Common myeloid progenitor, CD34-positive (primary cell): ENCODE measurements around the gene UBL5.

Source experiments
- CTCF ChIA-PET: fragments of 350-600 bp; sonication (Branson Sonifier 250); formaldehyde crosslinking; loops from one replicate; lab custom pipeline; 2021; ENCODE audit warnings: antibody characterized with exemption; lab: Charles Lee
- POLR2A ChIA-PET: fragments of 350-600 bp; sonication (Branson Sonifier 250); formaldehyde crosslinking; loops from one replicate; lab custom pipeline; 2021; ENCODE audit warnings: antibody characterized with exemption; lab: Charles Lee
- DNase-seq, 3 donors: peaks; one replicate each; pipeline versions ENCODE4 v3.0.0 to v3.0.0-alpha.2; 2013
- H3K27ac ChIP-seq, 2 experiments: 1 replicate in 1 of 2; 2 replicates in 1 of 2; pipeline ENCODE4 v1.7.0; 2013; ENCODE audit warnings: inconsistent platforms in 2 of 2, low read length in 2 of 2, mild to moderate bottlenecking in 2 of 2, low read depth in 1 of 2, moderate library complexity in 1 of 2; ENCODE audit not compliant: severe bottlenecking in 2 of 2, insufficient read depth in 1 of 2, poor library complexity in 1 of 2
- H3K27me3 ChIP-seq, 5 experiments: replicated peaks in 2 of 5; 1 replicate in 3 of 5; 2 replicates in 2 of 5; pipeline versions ENCODE4 v1.6.1 to v1.7.0; 2013; ENCODE audit warnings: low read length in 4 of 5, mild to moderate bottlenecking in 2 of 5, moderate library complexity in 2 of 5, inconsistent platforms in 1 of 5; ENCODE audit not compliant: insufficient read depth in 5 of 5, control insufficient read depth in 4 of 5
- H3K36me3 ChIP-seq, 4 experiments: 1 replicate in 2 of 4; 2 replicates in 2 of 4; pipeline versions ENCODE4 v1.6.1 to v1.7.0; 2013; ENCODE audit warnings: low read length in 3 of 4, control low read depth in 1 of 4, mild to moderate bottlenecking in 1 of 4; ENCODE audit not compliant: control insufficient read depth in 4 of 4, insufficient read depth in 4 of 4
- H3K4me1 ChIP-seq, 4 experiments: 1 replicate in 3 of 4; 2 replicates in 1 of 4; pipeline versions ENCODE4 v1.6.1 to v1.7.1; 2013; ENCODE audit warnings: low read length in 3 of 4, mild to moderate bottlenecking in 3 of 4, control low read depth in 1 of 4, inconsistent platforms in 1 of 4, moderate library complexity in 1 of 4; ENCODE audit not compliant: control insufficient read depth in 4 of 4, insufficient read depth in 4 of 4; ENCODE audit errors: control extremely low read depth in 1 of 4
- H3K4me3 ChIP-seq, 7 experiments: 1 replicate in 4 of 7; 2 replicates in 3 of 7; pipeline versions ENCODE4 v1.5.1 to v1.7.0; 2013; ENCODE audit warnings: mild to moderate bottlenecking in 7 of 7, low read length in 6 of 7, moderate library complexity in 6 of 7, inconsistent platforms in 2 of 7, low read depth in 2 of 7, control low read depth in 1 of 7; ENCODE audit not compliant: insufficient read depth in 4 of 7, control insufficient read depth in 1 of 7; ENCODE audit errors: extremely low read depth in 1 of 7
- H3K9me3 ChIP-seq, 5 experiments: 1 replicate in 4 of 5; 2 replicates in 1 of 5; pipeline versions ENCODE4 v1.6.1 to v1.7.1; 2013; ENCODE audit warnings: low read length in 4 of 5, mild to moderate bottlenecking in 2 of 5, inconsistent platforms in 1 of 5, low read depth in 1 of 5, moderate library complexity in 1 of 5; ENCODE audit not compliant: control insufficient read depth in 4 of 5, insufficient read depth in 2 of 5; ENCODE audit errors: control extremely low read depth in 1 of 5
- WGBS: methylation state at CpG from one replicate; pipeline ENCODE4 v1.1.5; 2013; ENCODE audit not compliant: insufficient coverage; 5-methylcytosine and 5-hydroxymethylcytosine counted together

UBL5 gene

GRCh38 chr19:9865732-9866501 lies 38.2 kb downstream of the UBL5 start:
- ChIA-PET CTCF (no interaction called here), POLR2A (no interaction called here)
- Histone ChIP-seq H3K27ac (no peak overlapping the region), H3K4me3 (no peak overlapping the region), H3K9me3 (no peaks in the 10 kb centered on the region), H3K27me3 (no peaks in the 10 kb centered on the region), H3K36me3 (no peaks in the 10 kb centered on the region), H3K4me1 (no peaks in the 10 kb centered on the region)
- no peak for DNase-seq
- WGBS: 100% methylated on average over 8 of the region's 16 CpGs

- POLR2A ChIA-PET: no interaction called here
- Histone ChIP-seq H3K4me1 (no peaks in the 10 kb centered on the region), H3K36me3 (no peaks in the 10 kb centered on the region), H3K9me3 (no peaks in the 10 kb centered on the region), H3K4me3 (no peak overlapping the region), H3K27me3 (no peaks in the 10 kb centered on the region), H3K27ac (no peak overlapping the region)
- CTCF ChIA-PET: interaction anchor here (0.6 kb wide), 1 partner anchor 163 kb away, joined by 4 read pairs; no protein-coding TSS in a partner anchor
- DNase-seq: no peak
- WGBS: 98% methylated on average over 5 of the region's 7 CpGs
These were observed 41.4 kb downstream of the UBL5 start for GRCh38 chr19:9868983-9869617.

GRCh38 chr19:9871626-9872338 lies 44.1 kb downstream of the UBL5 start:
- H3K9me3 ChIP-seq: no peaks in the 10 kb centered on the region
- no peak for DNase-seq
- no peaks in the 10 kb centered on the region for H3K4me1 ChIP-seq
- WGBS: 81% methylated on average over 13 of the region's 16 CpGs
- H3K27me3 ChIP-seq: no peaks in the 10 kb centered on the region
- CTCF ChIA-PET: interaction anchor here (1.1 to 1.3 kb wide), 2 partner anchors 10 kb away, joined by 3 read pairs; no protein-coding TSS in a partner anchor
- H3K27ac ChIP-seq: no peak overlapping the region
- POLR2A ChIA-PET: no interaction called here
- no peak overlapping the region for H3K4me3 ChIP-seq
- no peaks in the 10 kb centered on the region for H3K36me3 ChIP-seq

GRCh38 chr19:9872618-9873242 lies 45.0 kb downstream of the UBL5 start:
- CTCF ChIA-PET: interaction anchor here (1.3 kb wide), 1 partner anchor 9 kb away, joined by 3 read pairs; no protein-coding TSS in a partner anchor

GRCh38 chr19:9875031-9875627 lies 47.4 kb downstream of the UBL5 start:
- ChIA-PET CTCF (no interaction called here), POLR2A (no interaction called here)
- no peak overlapping the region for H3K27ac ChIP-seq
- H3K4me1 ChIP-seq: no peaks in the 10 kb centered on the region
- no peaks in the 10 kb centered on the region for H3K36me3 ChIP-seq
- H3K27me3 ChIP-seq: no peaks in the 10 kb centered on the region
- H3K4me3 ChIP-seq: no peak overlapping the region
- WGBS: 64% methylated on average over 8 of the region's 13 CpGs
- peaks cover 0 to 2% (median 0%) of the 10 kb centered on the region in 5 experiments for H3K9me3 ChIP-seq
- DNase-seq: no peak

More at GRCh38 chr19:9872618-9873242, 45.0 kb downstream of the UBL5 start:
- Histone ChIP-seq H3K27me3 (no peaks in the 10 kb centered on the region), H3K4me3 (no peak overlapping the region), H3K27ac (no peak overlapping the region), H3K9me3 (peaks cover 0 to under 1% (median 0%) of the 10 kb centered on the region in 5 experiments), H3K36me3 (no peaks in the 10 kb centered on the region), H3K4me1 (no peaks in the 10 kb centered on the region)
- POLR2A ChIA-PET: no interaction called here
- DNase-seq: no peak
- 98% methylated on average over 8 of the region's 8 CpGs for WGBS

GRCh38 chr19:9875796-9876195 lies 48.1 kb downstream of the UBL5 start:
- Histone ChIP-seq H3K4me1 (no peaks in the 10 kb centered on the region), H3K4me3 (no peak overlapping the region), H3K9me3 (peaks cover 0 to 2% (median 0%) of the 10 kb centered on the region in 5 experiments), H3K27ac (no peak overlapping the region), H3K36me3 (no peaks in the 10 kb centered on the region), H3K27me3 (no peaks in the 10 kb centered on the region)
- no peak for DNase-seq
- CTCF ChIA-PET: no interaction called here
- 87% methylated on average over 5 of the region's 5 CpGs for WGBS
- POLR2A ChIA-PET: no interaction called here
